ENCODE results near the gene LARGE1. TPM values are rescaled to one million over a fixed set of nuclear protein-coding genes. Genes with fewer than 3 reads are reported as not detected.

LARGE1 gene
- total RNA-seq, 1 experiment from 2014 or later: 13.1 TPM

- DNase-seq (ENCODE audit: low spot score): no peak
Observed at GRCh38 chr22:33481550-33481949, 438.7 kb downstream of the LARGE1 start.

GRCh38 chr22:33477120-33478111 is 442.9 kb downstream of the LARGE1 start:
- no peak for DNase-seq (ENCODE audit: low spot score)

DNA sequence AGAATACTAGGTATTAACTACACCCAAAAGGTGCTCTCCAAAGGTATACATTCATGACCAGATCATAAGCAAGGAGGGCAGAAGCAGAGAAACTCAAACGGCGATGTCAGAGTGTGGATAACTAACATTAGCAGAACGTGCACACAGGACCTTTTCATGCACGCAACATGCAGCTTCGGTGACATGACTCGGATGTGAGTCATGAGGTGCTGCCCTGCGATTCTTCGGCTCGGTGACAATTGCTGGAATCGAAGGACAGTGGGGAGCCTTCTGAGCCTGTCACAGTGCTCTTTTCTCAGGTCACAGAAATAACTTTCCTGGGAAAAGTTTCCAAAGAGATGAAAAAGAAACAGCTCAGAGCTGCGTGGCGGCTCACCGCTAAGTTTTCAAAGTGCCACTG is 443.6 kb downstream of the LARGE1 start:
- peak; percentile 41 for DNase-seq (ENCODE audit: low spot score)

DNA sequence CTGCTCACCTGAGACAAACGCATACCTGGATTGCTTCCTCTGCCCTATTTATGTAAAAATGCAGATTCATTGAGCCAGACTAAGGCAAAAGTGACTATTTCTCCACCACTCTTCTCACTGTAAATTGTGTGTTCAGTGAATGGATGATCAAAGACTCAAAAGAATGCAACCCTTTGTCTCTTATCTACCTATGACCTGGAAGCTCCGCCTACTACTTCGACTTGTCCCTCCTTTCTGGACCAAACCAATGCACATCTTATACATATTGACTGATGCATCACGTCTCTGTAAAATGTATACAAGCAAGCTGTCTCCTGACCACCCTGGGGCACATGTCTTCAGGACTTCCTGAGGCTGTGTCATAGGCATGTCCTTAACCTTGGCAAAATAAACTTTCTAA is 444.1 kb downstream of the LARGE1 start:
- peak; percentile 24 for DNase-seq (ENCODE audit: low spot score)

GRCh38 chr22:33474587-33474986 is 445.7 kb downstream of the LARGE1 start:
- no peak for DNase-seq (ENCODE audit: low spot score)

- DNase-seq (ENCODE audit: low spot score): no peak
Observed at GRCh38 chr22:33472462-33473344, 447.6 kb downstream of the LARGE1 start.

- DNase-seq (ENCODE audit: low spot score): no peak
Observed at GRCh38 chr22:33470456-33470855, 449.8 kb downstream of the LARGE1 start.

DNA sequence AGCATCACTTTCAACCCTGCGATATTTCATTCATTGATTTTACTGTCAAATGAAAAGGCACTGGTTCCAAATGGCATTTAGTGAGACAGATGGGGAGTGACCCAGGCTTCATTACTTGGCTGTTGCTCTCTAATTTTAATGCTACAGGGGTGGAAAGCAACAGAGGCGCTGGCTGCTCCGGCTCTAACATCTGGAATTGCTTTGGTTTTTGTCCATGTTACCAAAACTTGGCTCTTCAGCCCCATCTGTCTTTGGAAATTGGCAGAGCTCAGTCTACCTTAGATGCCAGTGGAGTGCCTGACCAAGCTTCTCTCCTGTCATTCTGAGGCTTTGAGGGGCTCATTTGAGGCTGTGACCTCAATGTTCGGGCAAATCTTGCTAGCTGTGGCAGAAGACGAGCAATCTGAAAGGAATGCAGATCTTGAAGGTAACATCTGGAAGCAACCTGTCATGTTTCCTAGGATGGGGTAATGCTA is 452.6 kb downstream of the LARGE1 start:
- no peak for DNase-seq (ENCODE audit: low spot score)

- no peak for DNase-seq (ENCODE audit: low spot score)
Observed at GRCh38 chr22:33467080-33467479, 453.2 kb downstream of the LARGE1 start.

DNA sequence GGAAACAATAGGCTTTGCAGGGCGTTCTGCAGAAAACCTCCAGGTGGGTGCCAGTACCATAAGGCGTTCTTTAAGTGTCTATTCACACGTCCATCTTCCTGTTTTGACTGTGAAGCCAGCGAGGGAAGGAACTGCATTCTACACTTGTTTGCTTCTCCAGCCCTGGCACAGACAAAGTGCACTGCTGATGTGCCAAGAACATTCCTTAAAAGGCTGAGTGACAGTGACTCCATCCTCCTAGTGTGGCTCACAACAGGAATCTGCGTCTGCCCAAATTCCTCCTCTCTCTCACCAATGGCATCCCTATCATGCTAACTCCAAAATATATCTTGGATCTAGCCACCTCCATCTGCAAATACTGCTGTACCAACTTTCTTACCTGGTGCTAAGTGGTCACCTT is 454.7 kb downstream of the LARGE1 start:
- no peak for DNase-seq (ENCODE audit: low spot score)

- DNase-seq (ENCODE audit: low spot score): no peak
Observed at GRCh38 chr22:33464698-33465097, 455.6 kb downstream of the LARGE1 start.

DNA sequence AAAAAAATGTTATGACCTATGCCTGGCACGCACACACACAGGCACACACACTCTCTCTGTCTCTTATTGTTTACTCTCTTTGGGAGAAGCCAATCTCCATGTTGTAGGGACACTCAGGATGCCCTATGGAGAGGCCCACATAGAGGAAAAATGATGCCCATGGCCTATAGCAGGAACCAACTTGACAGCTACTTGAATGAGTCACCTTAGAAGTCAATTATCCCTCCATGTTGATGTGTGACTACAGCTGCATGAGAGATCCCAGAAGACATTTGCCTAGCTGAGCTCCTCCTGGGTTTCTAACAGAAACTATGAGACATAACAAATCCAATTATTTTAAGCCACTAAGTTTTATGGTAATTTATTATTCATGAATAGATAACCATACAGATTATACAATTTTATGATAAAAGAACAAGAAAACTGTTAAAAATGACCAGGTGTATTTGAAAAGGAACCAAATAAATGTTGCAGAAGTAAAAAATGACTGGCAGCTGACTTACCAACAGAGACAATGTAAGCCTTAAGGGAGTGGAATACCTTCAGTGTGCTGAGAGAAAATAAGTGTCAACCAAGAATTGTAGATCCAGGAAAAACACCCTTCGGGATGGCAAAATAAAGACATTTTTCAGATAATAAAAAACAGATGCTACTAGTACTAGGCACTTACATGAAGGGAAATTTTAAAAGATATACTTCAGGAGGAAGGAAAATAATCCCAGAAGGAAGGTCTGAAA is 458.4 kb downstream of the LARGE1 start:
- peak; percentile 12 for DNase-seq (ENCODE audit: low spot score)

DNA sequence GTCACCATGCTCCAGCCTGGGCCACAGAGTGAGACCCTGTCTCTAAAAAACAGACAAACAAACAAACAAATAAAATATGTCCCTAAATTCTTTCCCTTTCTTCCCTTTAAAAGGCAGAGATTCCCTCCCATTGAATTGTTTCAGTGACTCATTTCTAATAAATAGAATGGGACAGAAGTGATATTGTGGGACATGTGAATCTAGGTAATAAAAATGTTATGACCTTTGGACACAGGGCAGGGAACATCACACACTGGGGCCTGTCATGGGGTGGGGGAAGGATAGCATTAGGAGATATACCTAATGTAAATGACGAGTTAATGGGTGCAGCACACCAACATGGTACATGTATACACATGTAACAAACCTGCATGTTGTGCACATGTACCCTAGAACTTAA is 459.0 kb downstream of the LARGE1 start:
- DNase-seq (ENCODE audit: low spot score): peak; percentile 41

DNA sequence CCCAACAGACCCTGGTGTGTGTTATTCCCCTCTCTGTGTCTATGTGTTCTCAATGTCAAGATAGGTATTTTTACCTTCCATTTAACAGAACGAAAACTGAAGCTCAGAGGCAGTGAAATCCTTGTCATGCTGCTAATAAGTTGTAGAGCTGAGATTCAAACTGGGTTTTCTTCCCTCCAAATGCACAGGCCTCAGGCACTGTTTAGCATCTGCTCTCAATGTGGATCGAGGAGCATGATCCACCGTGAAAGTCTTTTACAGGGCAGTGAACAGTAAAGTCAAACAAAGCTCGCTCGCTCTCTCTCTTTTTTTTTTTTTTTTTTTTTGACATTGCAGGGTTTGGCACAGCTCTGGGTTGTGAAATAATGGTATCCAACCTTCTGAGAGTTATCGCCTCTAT is 461.1 kb downstream of the LARGE1 start:
- DNase-seq (ENCODE audit: low spot score): no peak

GRCh38 chr22:33456511-33456910 is 463.8 kb downstream of the LARGE1 start:
- DNase-seq (ENCODE audit: low spot score): no peak

GRCh38 chr22:33455036-33455435 is 465.2 kb downstream of the LARGE1 start:
- no peak for DNase-seq (ENCODE audit: low spot score)

DNA sequence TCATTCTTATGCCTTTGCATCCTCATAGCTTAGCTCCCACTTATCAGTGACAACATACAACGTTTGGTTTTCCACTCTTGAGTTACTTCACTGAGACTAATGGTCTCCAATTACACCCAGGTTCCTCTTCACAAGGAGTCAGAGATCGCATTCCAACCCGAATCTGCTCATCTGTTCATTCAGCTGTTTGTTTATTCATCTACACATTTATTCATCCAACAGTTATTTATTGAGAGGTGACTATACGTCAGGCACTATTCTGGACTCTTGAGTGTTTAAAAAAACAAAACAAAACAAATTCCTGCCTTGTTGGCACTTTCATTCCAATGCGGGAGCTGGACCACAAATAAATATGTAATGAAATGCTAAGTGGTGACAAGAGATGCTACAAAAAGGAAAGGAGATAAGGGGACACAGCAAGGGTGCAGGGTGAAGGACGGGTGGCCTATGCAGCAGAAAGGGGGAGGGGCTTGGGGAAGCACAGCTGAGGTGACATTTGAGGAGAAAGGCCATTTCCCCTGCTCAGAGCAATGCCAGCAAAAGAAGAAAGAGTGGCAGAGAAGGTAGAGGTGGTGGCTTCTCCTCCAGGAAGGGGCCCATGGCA is 468.3 kb downstream of the LARGE1 start:
- no peak for DNase-seq (ENCODE audit: low spot score)

GRCh38 chr22:33450756-33451155 is 469.5 kb downstream of the LARGE1 start:
- DNase-seq (ENCODE audit: low spot score): no peak

DNA sequence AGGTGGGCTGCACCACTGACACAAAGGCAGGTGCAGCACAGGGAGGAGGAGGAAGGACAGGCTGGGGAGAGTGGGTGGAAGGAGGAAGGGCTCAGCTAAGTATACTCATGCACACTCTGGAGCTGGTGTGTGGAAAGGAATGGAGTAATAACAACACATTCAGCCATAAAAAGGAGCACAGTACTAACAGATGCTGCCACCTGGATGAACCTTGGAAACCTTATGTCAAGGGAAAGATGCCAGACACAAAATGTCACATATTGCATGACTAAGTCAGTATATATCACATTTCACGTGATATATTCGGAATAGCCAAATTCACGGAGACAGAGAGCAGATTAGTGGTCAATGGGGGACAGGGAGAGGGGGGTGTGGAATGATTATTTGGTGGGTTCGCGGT is 472.5 kb downstream of the LARGE1 start:
- no peak for DNase-seq (ENCODE audit: low spot score)

DNA sequence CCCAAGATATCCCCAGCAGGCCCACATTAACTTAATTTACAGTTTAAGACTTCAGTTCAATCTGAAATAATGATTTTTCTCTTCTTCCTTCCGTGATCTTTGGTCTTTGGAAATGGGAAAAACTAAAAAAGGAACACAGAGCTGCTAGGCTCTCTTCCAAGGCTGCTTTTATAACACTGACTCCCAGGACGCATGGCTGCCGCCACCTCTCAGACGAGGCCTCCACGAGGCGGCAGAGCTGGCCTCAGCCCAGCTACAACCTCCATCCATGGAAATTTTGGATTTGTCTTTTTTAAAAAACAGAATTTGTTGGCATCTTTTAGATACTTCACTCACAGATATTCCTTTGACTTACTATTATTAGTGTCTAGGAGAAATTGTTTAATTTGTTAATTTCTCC is 476.6 kb downstream of the LARGE1 start:
- DNase-seq (ENCODE audit: low spot score): no peak

- no peak for DNase-seq (ENCODE audit: low spot score)
Observed at GRCh38 chr22:33440756-33441155, 479.5 kb downstream of the LARGE1 start.

Measured in HT-29 (cell line).